K562 (cell line): ENCODE data around the gene RHEBL1. TPM values are rescaled to one million over a fixed set of nuclear protein-coding genes. Genes with fewer than 3 reads are reported as not detected.

Source experiments
- ATAC-seq: fragments of 200-7000 bp; cut with Tn5 transposase; 3 replicates; pipeline ENCODE4 v1.9.1; 2020; ENCODE audit warnings: moderate library complexity
- BruUV-seq: library from RNA; stranded (reverse); fragments of 400-500 nt; replicated peaks from 2 replicates; lab custom pipeline; 2021; lab: Mats Ljungman, UMichigan
- CTCF ChIA-PET: fragments of 300-600 bp; formaldehyde crosslinking; extraction: SDS; loops from one replicate; lab custom pipeline; 2021; ENCODE audit warnings: low intra/inter-chr PET ratio; lab: Yijun Ruan, JAX
- POLR2A ChIA-PET: fragments of 300-600, 350-650 bp; sonication (Branson Sonifier 250); formaldehyde crosslinking; extraction: SDS; loops from one replicate; lab custom pipeline; 2021; ENCODE audit warnings: antibody characterized with exemption, inconsistent platforms; lab: Yijun Ruan, JAX
- DNase-seq, 4 experiments: peaks; one replicate each; pipeline versions ENCODE4 v3.0.0 to v3.0.0-alpha.2; 2011 to 2018; ENCODE audit warnings: low spot score in 3 of 4, mixed read lengths in 3 of 4; ENCODE audit errors: extremely low read depth in 1 of 4
- FAIRE-seq: peaks from 2 replicates; lab custom pipeline; 2011; peaks lifted over from hg19 to GRCh38; lab: Jason Lieb, UNC
- H2AFZ ChIP-seq: 2 replicates; pipeline ENCODE4 v1.6.0; 2011; ENCODE audit warnings: low read depth, low read length, control low read depth, inconsistent platforms
- H3K27ac ChIP-seq: fragments of 200-600 bp; 3 replicates; pipeline ENCODE4 v1.8.0; 2011; ENCODE audit warnings: low read depth, mild to moderate bottlenecking, control low read depth, inconsistent platforms, low read length, moderate library complexity, mixed read lengths; ENCODE audit errors: extremely low read depth
- H3K27me3 ChIP-seq, 2 experiments: fragments of 300-600 bp in 1 of 2; 2 replicates in 1 of 2; 3 replicates in 1 of 2; pipeline versions ENCODE4 v1.6.0 to v1.8.0; 2011; ENCODE audit warnings: inconsistent platforms in 2 of 2, low read length in 2 of 2, mild to moderate bottlenecking in 1 of 2, mixed read lengths in 1 of 2, moderate library complexity in 1 of 2; ENCODE audit not compliant: control insufficient read depth in 2 of 2, insufficient read depth in 2 of 2
- H3K36me3 ChIP-seq: fragments of 300-600 bp; 3 replicates; pipeline ENCODE4 v1.8.0; 2011; ENCODE audit warnings: mild to moderate bottlenecking, low read length, inconsistent platforms; ENCODE audit not compliant: control insufficient read depth, insufficient read depth
- H3K4me1 ChIP-seq, 2 experiments: fragments of 200-600 bp in 1 of 2; replicated peaks in 1 of 2; 2 replicates in 1 of 2; 3 replicates in 1 of 2; pipeline versions ENCODE4 v1.5.1 to v1.8.0; 2011; ENCODE audit warnings: inconsistent platforms in 2 of 2, low read length in 2 of 2, mild to moderate bottlenecking in 1 of 2, mixed read lengths in 1 of 2, moderate library complexity in 1 of 2; ENCODE audit not compliant: control insufficient read depth in 2 of 2, insufficient read depth in 2 of 2
- H3K4me2 ChIP-seq: 2 replicates; pipeline ENCODE4 v1.6.1; 2011; ENCODE audit warnings: low read length, control low read depth, inconsistent platforms, mixed read lengths; ENCODE audit not compliant: insufficient read depth
- H3K4me3 ChIP-seq: fragments of 200-600 bp; sonication (generic), shearing (Covaris generic); 2 replicates; pipeline ENCODE4 v1.5.1; 2016; ENCODE audit warnings: control low read depth, inconsistent platforms
- H3K79me2 ChIP-seq: fragments of 200-600 bp; 3 replicates; pipeline ENCODE4 v1.8.0; 2011; ENCODE audit warnings: low read length, inconsistent platforms; ENCODE audit not compliant: control insufficient read depth, insufficient read depth
- H3K9ac ChIP-seq, 2 experiments: 2 replicates each; pipeline versions ENCODE4 v1.6.0 to v1.6.1; 2011; ENCODE audit warnings: low read depth in 2 of 2, low read length in 2 of 2, control low read depth in 1 of 2, inconsistent platforms in 1 of 2, mild to moderate bottlenecking in 1 of 2, mixed read lengths in 1 of 2; ENCODE audit not compliant: insufficient read depth in 1 of 2
- H3K9me1 ChIP-seq: one replicate; pipeline ENCODE4 v1.6.0; 2011; ENCODE audit warnings: inconsistent platforms, mild to moderate bottlenecking, low read length, moderate library complexity; ENCODE audit not compliant: control insufficient read depth, insufficient read depth
- H3K9me3 ChIP-seq: replicated peaks from 2 replicates; pipeline ENCODE4 v1.5.1; 2011; ENCODE audit warnings: low read depth, low read length, inconsistent platforms; ENCODE audit not compliant: control insufficient read depth, insufficient read depth
- H4K20me1 ChIP-seq: replicated peaks from 2 replicates; pipeline ENCODE4 v1.6.1; 2011; ENCODE audit warnings: low read length, inconsistent platforms, mixed read lengths; ENCODE audit not compliant: control insufficient read depth, insufficient read depth
- DDX20 ChIP-seq: fragments of 450-650 bp; IDR thresholded peaks from 2 replicates; pipeline ENCODE4 v1.6.1; 2016; ENCODE audit warnings: missing genetic modification characterization, low read depth, mild to moderate bottlenecking, missing compliant biosample characterization, moderate library complexity
- MAX ChIP-seq: sonication (generic); formaldehyde crosslinking; IDR thresholded peaks from 2 replicates; pipeline ENCODE4 v1.9.0; 2022; ENCODE audit warnings: mild to moderate bottlenecking, missing genetic modification reagents
- POLR2G ChIP-seq: fragments of 200-400 bp; formaldehyde crosslinking; IDR thresholded peaks from 2 replicates; pipeline ENCODE4 v1.6.1; 2017; ENCODE audit warnings: low read depth, mild to moderate bottlenecking, antibody characterized with exemption, low read length, moderate library complexity
- RHOXF2B ChIP-seq: fragments of 250-450 bp; sonication (Bioruptor Pico); conservative IDR thresholded peaks from 2 replicates; pipeline ENCODE4 v1.5.1; 2021
- XRCC3 ChIP-seq: fragments of 450-650 bp; IDR thresholded peaks from 2 replicates; pipeline ENCODE4 v1.6.1; 2017; ENCODE audit warnings: mild to moderate bottlenecking, moderate library complexity
- ZSCAN32 ChIP-seq: fragments of 450-650 bp; formaldehyde crosslinking; IDR thresholded peaks from 2 replicates; pipeline ENCODE4 v1.4.0; 2020; ENCODE audit warnings: mild to moderate bottlenecking, moderate library complexity
- WGBS: fragments of 100-300 bp; shearing (Covaris generic); methylation state at CpG from one replicate; pipeline ENCODE4 v1.1.6; 2016; ENCODE audit warnings: low coverage, mixed read lengths; ENCODE audit not compliant: insufficient coverage; ENCODE audit errors: missing lambda C conversion rate; 5-methylcytosine and 5-hydroxymethylcytosine counted together
- in situ Hi-C: fragments of 300-500 bp; cut with MboI; formaldehyde crosslinking; loops from 4 replicates; pipeline ENCODE4 v1.15.0; 2018; ENCODE audit warnings: inconsistent platforms, mixed read lengths
- intact Hi-C: fragments of 100-400 bp; cut with micrococcal nuclease; formaldehyde crosslinking; loops from 2 replicates; pipeline ENCODE4 v1.14.2; 2022
- polyA plus RNA-seq, 8 experiments: library from polyadenylated mRNA; depleted of rRNA in 4 of 8; stranded (reverse) in 5 of 8; unstranded in 3 of 8; fragments of >200 nt; fragmentation: Nextera tagmentation in 2 of 8; fragmentation: Illumina TruSeq in 1 of 8; extraction: Ambion mirVana in 2 of 8; extraction: Trizol in 1 of 8; gene quantifications; 2 replicates each; pipeline versions ENCODE4 v1.2.1 to v1.2.3, GENCODE V29; 2011 to 2014; ENCODE audit warnings: inconsistent platforms in 1 of 8, missing spikeins in 1 of 8
- total RNA-seq, 7 experiments: library from RNA; depleted of rRNA in 6 of 7; stranded (reverse); fragments of >200 nt in 6 of 7; fragmentation: Illumina TruSeq in 2 of 7; extraction: Trizol in 2 of 7; gene quantifications; 2 replicates each; pipeline versions ENCODE4 v1.2.1 to v1.2.3, GENCODE V29; 2011 to 2021; ENCODE audit warnings: low replicate concordance in 1 of 7

The RHEBL1 gene
- total and polyA plus RNA-seq, 9 of the 15 experiments (the other 6 are each of a cell fraction or from before 2014, with no cell fraction given): 4.3 to 36.1 (median 8.2) TPM

- no peaks in the 10 kb centered on the region for H3K9me1 ChIP-seq
- TF ChIP-seq POLR2G: 0 out of 2 replicates have a peak, but pooled peaks have one; percentile 26
- TF ChIP-seq MAX: no peak
- H3K4me2 ChIP-seq: no peak overlapping the region
- peaks cover 0 to 5% of the 10 kb centered on the region in 2 experiments; a peak in 1 of 5 replicates for H3K4me1 ChIP-seq
- 0 out of 2 replicates have a peak, but pooled peaks cover 5% of the 10 kb centered on the region for H4K20me1 ChIP-seq
- ChIA-PET POLR2A (interaction anchor here (0.6 to 2.0 kb wide), 2 partner anchors 12 to 37 kb away, joined by 4 to 9 read pairs; no protein-coding TSS in a partner anchor), CTCF (no interaction called here)
- H3K36me3 ChIP-seq: peaks cover 100% of the 10 kb centered on the region
- FAIRE-seq: no peak
- H2AFZ ChIP-seq: no peak overlapping the region
- no peak overlapping the region for H3K9ac ChIP-seq
- no peaks in the 10 kb centered on the region for H3K9me3 ChIP-seq
- 95% methylated on average over 19 of the region's 21 CpGs for WGBS
- no peak for DNase-seq
- H3K79me2 ChIP-seq: no peaks in the 10 kb centered on the region
- no peaks in the 10 kb centered on the region for H3K27me3 ChIP-seq
- intact Hi-C loops: no loop called here
- no peak for ATAC-seq
- BruUV-seq: no TSS peak
- in situ Hi-C loops: no loop called here
- H3K4me3 ChIP-seq: no peak overlapping the region
- H3K27ac ChIP-seq: no peak overlapping the region
These were observed 43.7 kb downstream of the RHEBL1 start for GRCh38 chr12:49026101-49026500.

- POLR2A ChIA-PET: interaction anchor here (2.0 to 3.4 kb wide), 2 partner anchors 9 to 12 kb away, joined by 9 to 22 read pairs; no protein-coding TSS in a partner anchor
- H3K9me3 ChIP-seq: no peaks in the 10 kb centered on the region
- H3K27ac ChIP-seq: no peak overlapping the region
- WGBS: 81% methylated on average over 4 of the region's 4 CpGs
- H3K4me1 ChIP-seq: peaks cover 3 to 5% of the 10 kb centered on the region in 2 experiments; a peak in 3 of 5 replicates
- no peaks in the 10 kb centered on the region for H3K79me2 ChIP-seq
- DNase-seq: no peak
- CTCF ChIA-PET: no interaction called here
- BruUV-seq: no TSS peak
- H2AFZ ChIP-seq: no peak overlapping the region
- no peak for ATAC-seq
- no peak overlapping the region for H3K4me2 ChIP-seq
- TF ChIP-seq RHOXF2B (no peak), XRCC3 (no peak), ZSCAN32 (no peak), DDX20 (tag) (no peak)
- H3K9me1 ChIP-seq: no peaks in the 10 kb centered on the region
- no peak overlapping the region for H3K9ac ChIP-seq
- peak; percentile 65 for FAIRE-seq
- H3K27me3 ChIP-seq: no peaks in the 10 kb centered on the region
- peaks cover 100% of the 10 kb centered on the region for H3K36me3 ChIP-seq
- intact Hi-C loops (no loop called here), in situ Hi-C loops (no loop called here)
- 0 out of 2 replicates have a peak, but pooled peaks cover 5% of the 10 kb centered on the region for H4K20me1 ChIP-seq
- no peak overlapping the region for H3K4me3 ChIP-seq
These were observed 44.3 kb downstream of the RHEBL1 start for GRCh38 chr12:49025463-49025862.
